H1 (cell line): Measurements from ENCODE around the gene SFTPB.
"Not testable (repeated sequence)": the region's sequence is repeated elsewhere in the genome, so short reads cannot be mapped to it uniquely, and the experiment has no call there.

Experiments used
- BRCA1 ChIP-seq: IDR thresholded peaks from 2 replicates; pipeline ENCODE4 v1.6.1; 2012; ENCODE audit warnings: low read depth, low read length, improper control_type of control experiment
- CEBPB ChIP-seq: IDR thresholded peaks from 2 replicates; pipeline ENCODE4 v1.6.1; 2012; ENCODE audit warnings: low read depth, low read length
- CHD2 ChIP-seq: IDR thresholded peaks from 2 replicates; pipeline ENCODE4 v1.6.1; 2012; ENCODE audit warnings: low read length, improper control_type of control experiment
- EP300 ChIP-seq, 2 experiments: IDR thresholded peaks; 1 replicate in 1 of 2; 2 replicates in 1 of 2; pipeline ENCODE4 v1.6.1; 2011 to 2012; ENCODE audit warnings: low read depth in 2 of 2, low read length in 2 of 2, mild to moderate bottlenecking in 2 of 2, borderline replicate concordance in 1 of 2, inconsistent platforms in 1 of 2, moderate library complexity in 1 of 2
- EZH2 ChIP-seq: fragments of 200-600 bp; sonication (generic); IDR thresholded peaks from 2 replicates; pipeline ENCODE4 v1.7.1; 2012; ENCODE audit warnings: low read depth, mild to moderate bottlenecking, moderate library complexity, low read length, inconsistent platforms; ENCODE audit not compliant: severe bottlenecking
- POLR2A ChIP-seq, 2 experiments: IDR thresholded peaks; 1 replicate in 1 of 2; 2 replicates in 1 of 2; pipeline ENCODE4 v1.6.1; 2011; ENCODE audit warnings: low read depth in 2 of 2, low read length in 2 of 2, mild to moderate bottlenecking in 2 of 2; ENCODE audit errors: control extremely low read depth in 1 of 2
- POLR2AphosphoS5 ChIP-seq: IDR thresholded peaks from 2 replicates; pipeline ENCODE4 v1.6.1; 2011; ENCODE audit warnings: low read depth, low read length
- SP1 ChIP-seq: IDR thresholded peaks from 2 replicates; pipeline ENCODE4 v1.6.1; 2011; ENCODE audit warnings: low read depth, low read length
- TF ChIP-seq, protein P1 (sequence below), 3 experiments: IDR thresholded peaks; 1 replicate in 2 of 3; 2 replicates in 1 of 3; pipeline versions ENCODE4 v1.5.1 to v1.6.1; 2011; ENCODE audit warnings: low read length in 3 of 3, mild to moderate bottlenecking in 3 of 3, inconsistent platforms in 2 of 3, low read depth in 1 of 3, moderate library complexity in 1 of 3; ENCODE audit not compliant: insufficient read depth in 1 of 3; ENCODE audit errors: control extremely low read depth in 1 of 3
- TF ChIP-seq, protein P2 (sequence below): IDR thresholded peaks from 2 replicates; pipeline ENCODE4 v1.6.1; 2011; ENCODE audit warnings: low read length, improper control_type of control experiment

DNA sequence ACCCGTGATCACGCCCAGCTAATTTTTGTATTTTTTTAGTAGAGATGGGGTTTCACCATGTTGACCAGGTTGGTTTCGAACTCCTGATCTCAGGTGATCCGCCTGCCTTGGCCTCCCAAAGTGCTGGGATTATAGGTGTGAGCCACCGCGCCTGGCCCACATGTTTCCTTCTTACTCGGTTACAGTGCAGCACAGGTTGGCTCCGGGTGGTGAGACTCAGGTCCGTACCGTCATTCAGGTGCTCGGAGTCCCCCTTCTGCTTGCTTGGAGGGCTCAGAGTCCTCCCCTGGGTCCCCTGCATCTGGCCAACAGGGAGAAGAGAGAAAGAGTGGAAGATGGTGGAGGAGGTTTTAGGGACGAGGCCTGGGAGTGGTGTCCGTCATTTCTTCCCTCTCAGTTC lies 2.4 kb upstream of the SFTPB start:
- not testable (repeated sequence) for TF ChIP-seq POLR2AphosphoS5; BRCA1; EZH2; SP1; EP300 (IDR thresholded peaks at IDR 0.05; ENCODE audit: borderline replicate concordance in 1 of 2, low read depth in 2 of 2, low read length in 2 of 2); CEBPB; POLR2A (IDR thresholded peaks at IDR 0.05; ENCODE audit: control extremely low read depth in 1 of 2, low read depth in 2 of 2, low read length in 2 of 2); CHD2
- TF ChIP-seq, protein P1, sequence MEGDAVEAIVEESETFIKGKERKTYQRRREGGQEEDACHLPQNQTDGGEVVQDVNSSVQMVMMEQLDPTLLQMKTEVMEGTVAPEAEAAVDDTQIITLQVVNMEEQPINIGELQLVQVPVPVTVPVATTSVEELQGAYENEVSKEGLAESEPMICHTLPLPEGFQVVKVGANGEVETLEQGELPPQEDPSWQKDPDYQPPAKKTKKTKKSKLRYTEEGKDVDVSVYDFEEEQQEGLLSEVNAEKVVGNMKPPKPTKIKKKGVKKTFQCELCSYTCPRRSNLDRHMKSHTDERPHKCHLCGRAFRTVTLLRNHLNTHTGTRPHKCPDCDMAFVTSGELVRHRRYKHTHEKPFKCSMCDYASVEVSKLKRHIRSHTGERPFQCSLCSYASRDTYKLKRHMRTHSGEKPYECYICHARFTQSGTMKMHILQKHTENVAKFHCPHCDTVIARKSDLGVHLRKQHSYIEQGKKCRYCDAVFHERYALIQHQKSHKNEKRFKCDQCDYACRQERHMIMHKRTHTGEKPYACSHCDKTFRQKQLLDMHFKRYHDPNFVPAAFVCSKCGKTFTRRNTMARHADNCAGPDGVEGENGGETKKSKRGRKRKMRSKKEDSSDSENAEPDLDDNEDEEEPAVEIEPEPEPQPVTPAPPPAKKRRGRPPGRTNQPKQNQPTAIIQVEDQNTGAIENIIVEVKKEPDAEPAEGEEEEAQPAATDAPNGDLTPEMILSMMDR (IDR thresholded peaks at IDR 0.05; ENCODE audit: control extremely low read depth in 1 of 3, insufficient read depth in 1 of 3, low read depth in 1 of 3, low read length in 3 of 3): not testable (repeated sequence)
- TF ChIP-seq, protein P2, sequence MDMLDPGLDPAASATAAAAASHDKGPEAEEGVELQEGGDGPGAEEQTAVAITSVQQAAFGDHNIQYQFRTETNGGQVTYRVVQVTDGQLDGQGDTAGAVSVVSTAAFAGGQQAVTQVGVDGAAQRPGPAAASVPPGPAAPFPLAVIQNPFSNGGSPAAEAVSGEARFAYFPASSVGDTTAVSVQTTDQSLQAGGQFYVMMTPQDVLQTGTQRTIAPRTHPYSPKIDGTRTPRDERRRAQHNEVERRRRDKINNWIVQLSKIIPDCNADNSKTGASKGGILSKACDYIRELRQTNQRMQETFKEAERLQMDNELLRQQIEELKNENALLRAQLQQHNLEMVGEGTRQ: not testable (repeated sequence)
